Measurements from ENCODE around the gene SNAPC2. TPM values are rescaled to one million over a fixed set of nuclear protein-coding genes. Genes with fewer than 3 reads are reported as not detected.

SNAPC2 gene
- polyA plus RNA-seq, 1 donor (not counting 4 experiments of a cell fraction or from before 2014, with no cell fraction given), result 10.7 TPM

- dilution Hi-C loops (cut with MboI; ENCODE audit: extremely low pct_ligation_motif_present, low sequenced_read_pairs), result no loop called here
- Histone ChIP-seq H3K9me1 (ENCODE audit: control insufficient read depth, extremely low read depth, insufficient read depth, low read length) (no peaks in the 10 kb centered on the region), H3K27me3 (ENCODE audit: control insufficient read depth, extremely low read depth, insufficient read depth, low read length) (no peaks in the 10 kb centered on the region), H3K4me2 (ENCODE audit: control insufficient read depth, extremely low read depth, insufficient read depth, low read depth, low read length) (no peak overlapping the region), H3K36me3 (ENCODE audit: control insufficient read depth in 2 of 2, extremely low read depth in 1 of 2, insufficient read depth in 2 of 2, low read length in 2 of 2) (peaks cover 20 to 27% of the 10 kb centered on the region in 2 experiments), H3K4me3 (ENCODE audit: control insufficient read depth in 2 of 3, extremely low read depth in 1 of 3, insufficient read depth in 2 of 3, low read depth in 1 of 3, low read length in 3 of 3) (no peak overlapping the region), H4K20me1 (ENCODE audit: control insufficient read depth, extremely low read depth, insufficient read depth, low read length) (no peaks in the 10 kb centered on the region), H3K9ac (ENCODE audit: control insufficient read depth, extremely low read depth, insufficient read depth, low read length) (no peak overlapping the region), H3K9me3 (ENCODE audit: control insufficient read depth, low read depth, low read length) (no peaks in the 10 kb centered on the region), H3K79me2 (ENCODE audit: control insufficient read depth, insufficient read depth, low read length) (no peaks in the 10 kb centered on the region), H3K4me1 (ENCODE audit: control insufficient read depth, extremely low read depth, insufficient read depth, low read length) (no peaks in the 10 kb centered on the region), H2AFZ (ENCODE audit: control insufficient read depth, low read length) (no peak overlapping the region), H3K27ac (ENCODE audit: control insufficient read depth, insufficient read depth, low read length) (no peak overlapping the region)
- no peak for TF ChIP-seq CTCF (optimal IDR thresholded peaks at IDR 0.05 in 1 of 3, IDR thresholded peaks at IDR 0.05 in 1 of 3, conservative IDR thresholded peaks at IDR 0.05 in 1 of 3; ENCODE audit: extremely low read depth in 1 of 3, insufficient read depth in 2 of 3, low read length in 3 of 3)
- no peak for TF ChIP-seq EZH2 (IDR thresholded peaks at IDR 0.05; ENCODE audit: low read length)
- FAIRE-seq (no peak), DNase-seq (ENCODE audit: low read depth, low spot score) (no peak)
These were observed 43.4 kb downstream of the SNAPC2 start for GRCh38 chr19:7963566-7963965.

- Histone ChIP-seq H3K4me2 (ENCODE audit: control insufficient read depth, extremely low read depth, insufficient read depth, low read depth, low read length) (no peak overlapping the region), H3K4me3 (ENCODE audit: control insufficient read depth in 2 of 3, extremely low read depth in 1 of 3, insufficient read depth in 2 of 3, low read depth in 1 of 3, low read length in 3 of 3) (no peak overlapping the region), H4K20me1 (ENCODE audit: control insufficient read depth, extremely low read depth, insufficient read depth, low read length) (no peaks in the 10 kb centered on the region), H3K27me3 (ENCODE audit: control insufficient read depth, extremely low read depth, insufficient read depth, low read length) (no peaks in the 10 kb centered on the region), H3K79me2 (ENCODE audit: control insufficient read depth, insufficient read depth, low read length) (no peaks in the 10 kb centered on the region), H3K27ac (ENCODE audit: control insufficient read depth, insufficient read depth, low read length) (no peak overlapping the region), H3K9me3 (ENCODE audit: control insufficient read depth, low read depth, low read length) (no peaks in the 10 kb centered on the region), H2AFZ (ENCODE audit: control insufficient read depth, low read length) (no peak overlapping the region), H3K4me1 (ENCODE audit: control insufficient read depth, extremely low read depth, insufficient read depth, low read length) (no peaks in the 10 kb centered on the region), H3K36me3 (ENCODE audit: control insufficient read depth in 2 of 2, extremely low read depth in 1 of 2, insufficient read depth in 2 of 2, low read length in 2 of 2) (peaks cover 25 to 28% of the 10 kb centered on the region in 2 experiments), H3K9me1 (ENCODE audit: control insufficient read depth, extremely low read depth, insufficient read depth, low read length) (no peaks in the 10 kb centered on the region), H3K9ac (ENCODE audit: control insufficient read depth, extremely low read depth, insufficient read depth, low read length) (no peak overlapping the region)
- TF ChIP-seq CTCF (optimal IDR thresholded peaks at IDR 0.05 in 1 of 3, IDR thresholded peaks at IDR 0.05 in 1 of 3, conservative IDR thresholded peaks at IDR 0.05 in 1 of 3; ENCODE audit: extremely low read depth in 1 of 3, insufficient read depth in 2 of 3, low read length in 3 of 3), result no peak
- no peak for TF ChIP-seq EZH2 (IDR thresholded peaks at IDR 0.05; ENCODE audit: low read length)
- DNase-seq (ENCODE audit: low read depth, low spot score) (no peak), FAIRE-seq (no peak)
- dilution Hi-C loops (cut with MboI; ENCODE audit: extremely low pct_ligation_motif_present, low sequenced_read_pairs), result no loop called here
These were observed 45.2 kb downstream of the SNAPC2 start for GRCh38 chr19:7965259-7965841.

Measured in keratinocyte (primary cell).